H4 (cell line): ENCODE measurements around the gene VEZT. TPM values are rescaled to one million over a fixed set of nuclear protein-coding genes. Genes with fewer than 3 reads are reported as not detected.

Source experiments
- DNase-seq: peaks from one replicate; pipeline ENCODE4 v3.0.0-alpha.2; 2015; ENCODE audit warnings: low spot score
- total RNA-seq: library from RNA; depleted of rRNA; stranded (reverse); fragments of >200 nt; shearing (Covaris generic); gene quantifications from 2 replicates; pipeline ENCODE4 v1.2.3, GENCODE V29; 2014

Gene VEZT
- total RNA-seq, 1 experiment from 2014 or later = 89.0 TPM

DNA sequence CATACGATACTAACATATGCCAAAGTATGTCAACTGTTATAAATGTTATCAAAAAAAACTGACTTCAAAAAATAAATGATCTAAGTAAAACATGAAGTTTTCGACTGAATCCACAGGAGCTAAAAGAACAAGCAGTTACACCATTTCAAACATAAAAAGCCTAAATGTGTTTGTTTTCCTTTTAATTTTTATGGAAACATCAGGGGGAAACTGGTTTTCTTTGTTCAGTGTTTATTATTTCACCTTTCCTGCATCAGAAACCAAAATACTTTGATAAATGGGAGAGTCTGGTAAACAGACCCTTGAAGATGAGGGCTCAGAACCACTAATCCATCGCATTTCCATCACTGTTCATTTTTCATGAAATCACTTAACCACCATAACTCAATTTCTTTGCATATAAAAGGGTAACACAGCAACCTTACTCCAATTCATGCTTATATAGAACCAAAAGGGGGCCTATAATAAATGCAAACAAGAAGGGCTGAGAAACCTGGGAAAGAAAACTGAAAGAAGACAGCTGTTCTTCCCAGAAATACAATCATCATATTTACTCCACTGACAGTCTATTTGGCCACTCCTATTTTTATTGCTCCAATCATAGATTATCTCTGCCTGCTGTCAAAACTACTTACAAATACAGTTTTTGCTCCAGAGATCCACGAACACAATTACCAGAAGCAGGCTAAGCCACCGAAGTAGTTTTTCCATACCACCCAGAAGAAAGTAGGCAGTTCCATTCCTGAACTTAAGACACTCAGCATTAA, 17.3 kb upstream of the VEZT start:
- DNase-seq = no peak

DNA sequence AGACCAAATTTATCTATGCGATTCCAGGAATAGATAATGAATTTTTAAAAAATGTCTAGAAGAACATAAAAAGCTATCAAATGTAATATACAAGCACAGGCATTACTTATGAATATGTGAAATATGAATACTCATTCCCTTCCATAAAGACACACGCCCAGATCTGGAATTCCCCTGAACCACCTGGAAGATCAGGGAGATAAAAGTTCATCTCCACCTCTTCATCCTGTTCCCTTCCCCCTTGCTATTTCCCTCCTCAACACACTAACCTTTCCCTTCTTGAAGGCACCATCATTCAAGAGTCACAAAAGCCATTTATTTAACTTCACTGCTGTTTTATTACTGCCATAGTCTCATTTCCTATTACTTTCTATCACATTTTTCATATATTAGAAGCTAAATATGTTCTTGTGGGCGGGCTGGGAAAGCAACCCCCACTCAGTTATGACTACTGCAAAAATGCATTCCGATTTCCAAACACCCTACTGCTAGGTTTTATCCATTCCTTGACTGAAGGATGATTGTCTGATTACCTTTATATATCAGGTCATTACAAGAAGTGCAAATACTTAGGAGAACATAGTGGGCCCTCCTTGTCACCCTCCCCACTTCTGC, 16.4 kb upstream of the VEZT start:
- no peak for DNase-seq

GRCh38 chr12:95202691-95203486, 14.7 kb upstream of the VEZT start:
- DNase-seq = peak; percentile 15

GRCh38 chr12:95203487-95204030, 14.0 kb upstream of the VEZT start:
- no peak for DNase-seq

- peak; percentile 97 for DNase-seq
Observed at GRCh38 chr12:95204141-95204866, 13.3 kb upstream of the VEZT start.

GRCh38 chr12:95205016-95205624, 12.5 kb upstream of the VEZT start:
- DNase-seq = no peak

DNA sequence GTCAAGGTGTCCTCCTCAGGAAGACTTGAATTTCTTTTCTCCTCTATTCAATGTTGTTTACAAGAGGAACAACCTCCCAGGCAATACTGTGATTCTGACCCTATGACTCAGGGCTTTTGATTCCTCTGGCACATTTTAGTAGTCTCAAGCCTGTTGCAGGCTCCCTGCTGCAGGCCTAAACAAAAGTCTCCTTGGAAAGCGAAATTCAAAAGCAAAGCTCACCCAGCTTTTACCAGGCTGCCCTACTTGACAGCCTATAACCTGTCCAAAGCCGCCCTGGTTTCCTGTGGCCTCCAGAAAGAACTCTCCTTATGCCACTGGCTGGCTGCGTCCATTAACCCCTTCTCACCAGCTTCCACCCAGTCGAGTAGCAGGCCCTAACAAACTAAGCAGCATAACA, 11.9 kb upstream of the VEZT start:
- peak; percentile 78 for DNase-seq

DNA sequence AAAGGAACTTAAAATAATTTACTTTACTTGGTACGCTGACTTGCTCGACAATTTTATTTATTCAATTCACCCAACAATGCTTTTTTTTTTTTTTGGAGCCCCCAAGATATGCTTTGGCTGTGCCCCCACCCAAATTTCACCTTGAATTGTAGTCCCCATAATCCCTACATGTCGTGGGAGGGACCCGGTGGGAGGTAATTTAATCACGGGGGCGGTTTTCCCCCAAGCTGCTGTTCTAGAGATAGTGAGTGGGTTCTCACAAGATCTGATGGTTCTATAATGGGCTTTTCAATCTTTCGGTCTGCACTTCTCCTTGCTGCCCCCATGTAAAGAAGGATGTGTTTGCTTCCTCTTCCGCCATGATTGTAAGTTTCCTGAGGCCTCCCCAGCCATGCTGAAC, 10.7 kb upstream of the VEZT start:
- no peak for DNase-seq

DNA sequence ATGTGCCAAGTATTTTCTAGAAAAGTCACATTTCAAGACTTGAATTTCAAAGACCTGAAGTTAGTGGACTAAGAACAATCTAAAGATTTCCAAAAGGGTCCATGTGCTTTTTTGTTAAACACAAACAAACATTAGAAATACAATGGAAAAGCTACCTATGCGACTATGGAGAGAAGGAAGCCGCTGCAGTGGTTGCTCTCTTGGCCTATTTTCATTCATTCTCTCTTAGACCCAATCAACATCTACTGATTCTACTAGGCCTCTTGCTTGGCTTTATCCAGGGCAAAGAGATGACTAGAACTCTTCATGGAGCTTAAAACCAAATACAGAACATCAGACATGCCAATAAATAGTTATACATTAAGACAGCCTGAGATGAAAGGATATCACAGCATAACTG, 10.2 kb upstream of the VEZT start:
- DNase-seq = no peak

- DNase-seq = no peak
Observed at GRCh38 chr12:95208678-95209077, 8.9 kb upstream of the VEZT start.

DNA sequence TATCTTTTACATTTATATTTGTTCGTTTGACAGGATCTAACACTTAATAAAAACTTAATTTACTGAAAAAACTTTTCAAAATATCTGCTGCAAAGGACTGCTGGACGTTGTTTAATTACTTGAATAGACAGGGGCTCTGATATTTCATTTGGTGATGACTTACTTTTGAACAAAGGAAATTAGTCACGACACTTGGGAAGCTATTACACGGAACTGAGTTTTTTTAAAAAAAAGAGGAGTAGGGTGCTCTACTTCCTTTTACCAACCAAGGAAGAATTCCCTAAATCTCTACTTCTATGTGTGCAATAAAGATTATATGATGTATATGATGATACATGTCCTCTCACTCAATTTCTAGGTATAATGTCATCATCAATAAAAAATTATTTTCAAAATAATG, 5.0 kb upstream of the VEZT start:
- DNase-seq = no peak

DNA sequence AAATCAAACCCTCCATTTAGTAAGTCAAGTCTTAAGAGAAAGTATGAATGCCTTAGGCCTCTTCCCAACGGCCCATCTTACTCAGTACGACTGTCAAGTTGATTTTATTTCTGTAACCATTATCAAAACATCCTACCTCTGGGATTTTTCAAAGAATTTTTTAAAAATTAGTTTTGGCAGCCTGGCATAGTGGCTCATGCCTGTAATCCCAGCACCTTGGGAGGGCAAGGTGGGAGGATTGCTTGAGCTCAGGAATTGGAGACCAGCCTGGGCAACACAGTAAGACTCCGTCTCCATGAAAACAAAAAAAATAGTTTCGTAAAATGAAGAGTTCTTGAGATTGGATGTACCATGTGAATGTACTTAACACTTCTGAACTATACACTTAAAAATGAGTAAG, 4.5 kb upstream of the VEZT start:
- no peak for DNase-seq

DNA sequence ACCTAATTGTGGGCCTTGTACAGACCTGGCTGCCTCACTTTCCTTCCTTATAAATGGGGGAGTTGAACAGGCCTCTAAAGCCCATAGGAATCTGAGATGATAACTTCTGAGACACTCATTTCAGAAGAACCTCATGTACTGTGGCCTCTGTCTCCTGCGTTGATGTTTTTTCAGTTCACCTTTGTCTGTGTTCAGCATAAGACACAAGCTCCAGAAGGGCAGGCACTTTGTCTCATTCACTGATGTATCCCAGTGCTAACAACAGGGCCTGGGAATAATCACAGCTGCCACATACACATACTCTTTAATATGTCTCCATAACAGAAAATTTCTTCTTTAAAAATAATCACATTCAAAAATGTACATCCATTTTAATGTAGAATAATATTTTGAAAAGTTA, 3.7 kb upstream of the VEZT start:
- DNase-seq = no peak

GRCh38 chr12:95214466-95214865, 3.1 kb upstream of the VEZT start:
- DNase-seq = no peak

DNA sequence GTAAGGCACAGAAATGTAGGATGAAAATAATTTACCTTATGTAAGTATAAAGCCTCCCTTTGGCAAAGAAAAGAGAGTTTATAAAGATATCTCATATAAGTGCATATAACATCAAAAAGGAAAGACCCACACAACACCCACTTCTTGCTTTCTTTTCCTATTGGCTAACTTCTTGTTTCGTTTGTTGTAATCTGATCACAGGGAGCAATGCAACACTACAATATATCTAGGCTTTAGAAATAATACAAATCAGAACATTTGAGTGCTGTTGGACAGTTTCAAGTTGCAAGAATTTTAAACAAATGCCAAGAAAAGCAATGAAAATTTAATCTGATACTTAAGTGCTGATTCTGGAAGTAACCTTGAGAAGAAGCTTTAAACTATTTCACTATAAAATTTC, 1.7 kb upstream of the VEZT start:
- peak; percentile 38 for DNase-seq

DNA sequence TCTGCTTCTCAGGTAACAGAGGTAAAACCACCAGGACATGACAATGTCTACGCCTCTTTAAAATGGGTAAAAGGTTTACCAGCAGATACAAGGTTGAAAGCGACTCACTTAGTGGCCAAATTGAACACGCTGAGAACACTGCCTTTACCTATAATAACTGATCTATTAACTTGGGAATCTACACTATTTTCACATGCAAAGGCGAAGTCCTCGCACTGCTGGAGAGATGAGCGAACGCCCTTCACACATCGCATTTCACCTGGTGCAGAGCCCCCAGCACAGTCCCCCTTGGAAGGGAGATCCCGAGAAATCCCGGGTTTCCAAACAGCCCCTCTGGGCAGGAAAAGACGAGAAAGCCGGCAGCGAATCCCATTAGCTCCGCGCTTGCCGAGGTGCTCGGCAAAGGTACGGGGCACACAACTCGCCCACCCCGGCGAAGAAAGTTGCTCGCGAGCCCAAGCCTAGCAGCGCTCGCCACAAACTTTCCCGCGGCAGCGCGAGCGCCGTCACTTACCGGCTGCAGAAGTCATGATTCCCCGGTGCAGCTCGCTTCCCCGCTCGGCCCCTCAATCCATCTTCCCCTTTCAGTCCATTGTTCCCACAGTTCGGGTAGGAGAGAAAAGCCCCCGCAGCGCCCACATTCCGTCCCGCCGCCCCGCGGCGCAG, 763 bp upstream of the VEZT start:
- DNase-seq = no peak

DNA sequence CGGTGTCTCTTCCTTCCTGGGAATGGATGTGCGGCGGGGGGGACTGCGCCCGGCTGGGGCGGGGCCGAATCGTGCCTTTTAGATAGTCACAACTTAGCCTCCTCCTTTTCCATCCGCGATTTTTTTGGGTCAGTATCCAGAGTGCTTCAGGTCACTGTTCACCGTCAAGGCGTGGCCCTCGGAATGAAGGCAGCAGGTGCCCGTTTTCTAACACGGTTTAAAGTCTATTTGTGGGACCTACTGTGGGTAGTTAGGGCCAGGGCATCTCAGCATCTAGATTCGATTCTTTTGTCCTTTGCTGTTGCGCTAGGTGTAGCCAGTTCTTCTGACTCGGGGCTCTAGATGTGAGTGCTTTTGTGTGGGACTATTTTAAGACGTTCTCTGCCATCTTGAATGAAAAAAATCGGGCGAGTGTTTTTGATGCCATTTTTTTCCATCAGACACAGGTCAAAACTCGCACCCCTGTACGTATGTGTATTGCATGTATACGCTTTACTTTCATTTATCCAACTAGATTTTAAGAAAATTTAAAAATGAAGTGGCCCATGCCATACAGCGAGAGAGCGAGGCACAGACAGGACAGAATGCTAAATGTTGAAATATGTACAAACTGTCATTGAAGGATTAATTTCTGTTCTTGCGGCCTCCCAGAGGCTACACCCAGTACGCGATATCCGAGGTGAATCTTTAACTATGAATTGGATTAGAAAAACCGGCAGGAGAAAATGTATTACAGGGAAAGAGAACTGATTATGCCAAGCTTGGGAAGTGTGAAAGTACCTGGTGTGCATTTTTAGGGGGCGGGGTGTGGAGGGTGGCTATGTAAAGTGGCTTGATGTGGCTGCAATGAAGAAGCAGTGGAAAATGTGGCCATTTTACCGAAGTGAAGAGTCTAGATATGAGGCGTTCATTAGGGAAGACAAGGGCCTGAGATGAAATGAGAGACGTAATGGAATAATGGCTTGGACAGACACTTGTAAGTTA, 835 bp downstream of the VEZT start:
- peak; percentile 57 for DNase-seq

- DNase-seq = no peak
Observed at GRCh38 chr12:95220190-95220589, 2.6 kb downstream of the VEZT start.

GRCh38 chr12:95220726-95221125, 3.1 kb downstream of the VEZT start:
- no peak for DNase-seq
